Myocyte (in vitro differentiated cells): Measurements from ENCODE around the gene CACNB4. TPM values are rescaled to one million over a fixed set of nuclear protein-coding genes. Genes with fewer than 3 reads are reported as not detected.
"Not testable (repeated sequence)": the region's sequence is repeated elsewhere in the genome, so short reads cannot be mapped to it uniquely, and the experiment has no call there.

Source experiments
- DNase-seq: peaks from one replicate; pipeline ENCODE4 v3.0.0-alpha.2; 2012; ENCODE audit warnings: low read depth
- total RNA-seq: library from RNA; depleted of rRNA; stranded (reverse); fragments of >200 nt; gene quantifications from 2 replicates; pipeline ENCODE4 v1.2.3, GENCODE V29; 2014

Gene CACNB4
- total RNA-seq, 1 donor from 2014 or later = 0.91 TPM

GRCh38 chr2:151946250-151946884 is 152.5 kb downstream of the CACNB4 start:
- DNase-seq = no peak

GRCh38 chr2:151945602-151946001 is 153.2 kb downstream of the CACNB4 start:
- no peak for DNase-seq

DNA sequence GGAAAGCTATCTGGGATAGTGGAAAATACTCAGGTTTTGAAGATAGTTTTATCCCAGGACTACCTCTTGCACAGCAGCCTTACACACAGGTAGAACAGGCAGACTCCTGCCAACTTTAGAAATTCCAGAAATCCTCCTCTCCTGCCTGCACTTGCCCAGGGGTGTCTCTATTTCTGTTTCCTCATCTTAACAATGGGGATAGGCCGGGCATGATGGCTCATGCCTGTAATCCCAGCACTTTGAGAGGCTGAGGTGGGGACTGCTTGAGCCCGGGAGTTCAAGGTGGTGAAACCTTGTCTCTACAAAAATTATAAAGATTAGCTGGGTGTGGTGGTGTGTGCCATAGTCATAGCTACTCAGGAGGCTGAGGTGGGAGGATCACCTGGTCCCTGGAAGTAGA is 153.7 kb downstream of the CACNB4 start:
- DNase-seq = no peak

- DNase-seq = no peak
Observed at GRCh38 chr2:151943461-151943860, 155.4 kb downstream of the CACNB4 start.

GRCh38 chr2:151942540-151943205 is 156.2 kb downstream of the CACNB4 start:
- DNase-seq = not testable (repeated sequence)

GRCh38 chr2:151937966-151938365 is 160.9 kb downstream of the CACNB4 start:
- no peak for DNase-seq

DNA sequence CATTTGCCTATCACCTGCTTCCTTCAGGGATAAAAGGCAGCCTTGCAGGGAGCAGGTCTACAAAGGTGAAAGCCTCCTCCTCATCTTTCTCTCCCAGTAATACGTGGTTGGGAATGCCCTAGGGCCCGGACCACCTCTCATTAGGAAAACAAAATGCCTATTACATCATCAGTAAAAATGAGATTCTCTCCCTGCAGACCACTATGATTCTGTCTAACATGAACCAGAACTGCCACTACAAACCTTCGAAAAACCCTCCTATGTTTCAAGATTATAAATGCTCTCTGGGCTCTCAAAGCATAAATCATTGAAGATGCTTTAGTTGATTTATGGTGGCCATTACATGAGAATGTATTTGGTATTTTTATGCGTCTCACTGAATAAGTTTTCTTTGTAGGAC is 162.2 kb downstream of the CACNB4 start:
- no peak for DNase-seq

DNA sequence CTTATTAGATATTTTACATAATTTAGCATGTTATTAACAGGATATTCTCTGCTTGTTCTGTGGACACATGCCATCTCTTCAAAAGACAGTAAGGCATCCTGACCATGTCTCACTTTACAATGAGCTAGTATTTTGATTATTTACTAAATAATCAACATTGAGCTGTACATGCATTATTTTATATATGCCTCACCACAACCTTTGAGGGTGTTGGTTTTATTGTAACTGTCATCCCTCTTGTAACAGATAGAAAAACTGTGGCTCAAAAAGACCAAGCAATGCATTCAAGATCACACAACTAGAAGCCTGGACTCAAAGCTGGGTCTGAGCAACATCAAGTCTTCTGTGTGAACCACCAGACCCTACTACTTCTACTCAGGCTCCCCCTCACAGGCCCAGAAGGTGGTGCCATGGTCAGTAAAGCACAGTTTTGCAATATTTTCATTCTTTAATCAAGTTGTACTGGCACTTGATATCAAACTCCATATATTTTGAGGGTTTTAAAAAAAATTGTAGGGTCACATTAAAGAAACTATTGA is 165.5 kb downstream of the CACNB4 start:
- DNase-seq = no peak

- DNase-seq = no peak
Observed at GRCh38 chr2:151931756-151932155, 167.1 kb downstream of the CACNB4 start.

DNA sequence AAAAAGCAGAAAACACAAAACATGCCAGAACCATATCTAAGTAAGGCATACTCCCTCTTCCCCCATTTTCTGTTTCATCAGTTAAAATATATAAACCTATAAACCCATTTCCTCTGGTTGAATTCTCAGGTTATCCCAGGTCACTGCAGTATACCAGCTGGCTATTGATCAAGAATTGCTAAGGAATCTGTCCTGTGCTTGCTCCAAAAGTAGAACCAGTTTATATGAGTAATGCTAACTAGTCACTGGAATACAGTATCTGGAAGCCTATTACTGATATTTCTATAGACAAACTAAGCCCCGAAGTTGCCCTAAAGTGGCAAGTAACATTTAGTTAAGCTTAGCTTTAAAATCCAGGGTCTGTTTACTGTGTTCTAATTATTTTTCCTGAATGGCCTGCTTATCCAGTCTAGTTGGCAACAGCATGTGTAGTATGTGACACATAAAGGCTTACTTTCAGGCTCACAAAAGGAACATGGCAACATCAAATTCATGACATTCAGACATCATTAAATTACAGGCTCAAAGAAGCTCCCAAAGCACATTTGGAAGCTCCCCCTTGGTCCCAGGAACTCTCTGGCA is 167.7 kb downstream of the CACNB4 start:
- no peak for DNase-seq

GRCh38 chr2:151930042-151930441 is 168.8 kb downstream of the CACNB4 start:
- DNase-seq = no peak

- no peak for DNase-seq
Observed at GRCh38 chr2:151928380-151928779, 170.5 kb downstream of the CACNB4 start.

GRCh38 chr2:151927501-151928221 is 171.2 kb downstream of the CACNB4 start:
- no peak for DNase-seq

GRCh38 chr2:151922845-151923666 is 175.8 kb downstream of the CACNB4 start:
- DNase-seq = peak; percentile 39

DNA sequence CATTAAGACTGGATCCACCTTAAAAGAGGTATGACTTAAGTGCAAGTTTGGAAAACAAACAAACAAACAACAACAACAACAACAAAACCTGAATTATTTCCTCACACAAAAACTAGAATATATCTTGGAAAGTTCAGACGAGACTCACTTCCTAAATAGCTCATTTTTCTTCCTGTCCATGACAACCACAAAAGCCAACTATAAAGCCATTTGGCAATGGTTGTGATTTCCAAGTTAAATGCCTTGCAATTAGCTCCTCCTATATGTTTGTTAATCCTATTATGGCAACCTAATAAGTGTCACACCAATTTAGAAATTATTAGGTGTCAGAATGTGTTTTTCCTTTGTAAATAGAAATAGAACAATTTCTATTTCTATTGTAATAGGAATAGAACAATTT is 179.1 kb downstream of the CACNB4 start:
- DNase-seq = no peak

DNA sequence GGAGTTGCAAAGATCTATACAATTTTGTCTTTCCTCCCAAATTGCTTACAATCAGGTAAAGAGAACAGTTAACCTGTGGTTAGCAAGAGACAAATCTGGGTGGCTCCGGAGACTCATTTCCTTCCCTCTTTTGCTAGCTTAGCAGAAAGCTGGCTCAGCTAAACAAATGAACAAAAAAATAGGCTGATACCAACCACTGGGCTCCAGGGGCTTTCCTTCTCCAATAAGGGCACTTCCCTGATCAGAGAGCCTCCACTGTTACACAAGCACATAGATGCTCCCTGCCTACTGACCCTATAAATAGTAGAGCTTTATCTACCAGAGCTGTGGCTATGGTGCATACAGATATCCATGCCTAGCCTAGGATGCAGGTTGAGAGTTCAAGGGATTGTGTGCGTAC is 180.5 kb downstream of the CACNB4 start:
- DNase-seq = no peak

- DNase-seq = no peak
Observed at GRCh38 chr2:151916632-151917031, 182.2 kb downstream of the CACNB4 start.

GRCh38 chr2:151915629-151916025 is 183.2 kb downstream of the CACNB4 start:
- not testable (repeated sequence) for DNase-seq

- DNase-seq = no peak
Observed at GRCh38 chr2:151914989-151915628, 183.7 kb downstream of the CACNB4 start.

- peak; percentile 10 for DNase-seq
Observed at GRCh38 chr2:151908204-151908882, 190.5 kb downstream of the CACNB4 start.
